Psoas muscle (tissue), 8 donors: ENCODE measurements around the gene VIPR2. TPM values are rescaled to one million over a fixed set of nuclear protein-coding genes. Genes with fewer than 3 reads are reported as not detected.
"Not testable (repeated sequence)": the region's sequence is repeated elsewhere in the genome, so short reads cannot be mapped to it uniquely, and the experiment has no call there.

ENCODE experiments used
- ATAC-seq, 4 donors: fragments of 200-7000 bp; cut with Tn5 transposase; one replicate each; pipeline ENCODE4 v1.9.1; 2020; ENCODE audit warnings: moderate library complexity in 3 of 4, mild to moderate bottlenecking in 2 of 4
- DNase-seq, 2 donors: peaks; one replicate each; pipeline ENCODE4 v3.0.0-alpha.2; 2020
- H3K27ac ChIP-seq: fragments of 200-600 bp; one replicate; pipeline ENCODE4 v1.8.0; 2022
- H3K27me3 ChIP-seq, 3 donors: fragments of 200-600 bp in 1 of 3; one replicate each; pipeline versions ENCODE4 v1.6.1 to v1.8.0; 2013 to 2022; ENCODE audit warnings: low read length in 2 of 3, mild to moderate bottlenecking in 2 of 3, moderate library complexity in 1 of 3; ENCODE audit not compliant: insufficient read depth in 3 of 3
- H3K36me3 ChIP-seq, 2 donors: fragments of 200-600 bp in 1 of 2; one replicate each; pipeline versions ENCODE4 v1.6.1 to v1.8.0; 2013 to 2022; ENCODE audit warnings: low read depth in 1 of 2, mild to moderate bottlenecking in 1 of 2, moderate library complexity in 1 of 2; ENCODE audit not compliant: insufficient read depth in 1 of 2
- H3K4me1 ChIP-seq: fragments of 200-600 bp; one replicate; pipeline ENCODE4 v1.8.0; 2022
- H3K4me3 ChIP-seq: fragments of 200-600 bp; one replicate; pipeline ENCODE4 v1.8.0; 2022; ENCODE audit warnings: mild to moderate bottlenecking
- H3K9me3 ChIP-seq: fragments of 200-600 bp; one replicate; pipeline ENCODE4 v1.8.0; 2022
- WGBS, 3 donors: extraction: QIAGEN DNeasy Blood & Tissue Kit; methylation state at CpG; one replicate each; pipeline versions ENCODE4 v1.1.6 to v1.1.7; 2013; 5-methylcytosine and 5-hydroxymethylcytosine counted together
- intact Hi-C, 2 donors: fragments of 100-400 bp; cut with DNase I; formaldehyde crosslinking; loops; one replicate each; pipeline versions ENCODE4 v1.11.0 to v1.14.2; 2022
- polyA plus RNA-seq, 3 donors: library from polyadenylated mRNA; stranded (reverse); fragments of 200-250 nt; gene quantifications; one replicate each; pipeline ENCODE4 v1.2.3, GENCODE V29; 2013
- total RNA-seq, 4 donors: library from RNA; stranded (reverse); fragmentation: NEBNext Ultra II Directional in 2 of 4; extraction: Animal tissue kit (Norgen Biotek cat#: 25700) in 2 of 4; gene quantifications; one replicate each; pipeline versions ENCODE4 v1.2.1 to v1.2.4, GENCODE V29; 2021 to 2023
- TF ChIP-seq, protein P1 (sequence below): fragments of 200-600 bp; IDR thresholded peaks from one replicate; pipeline ENCODE4 v1.8.0; 2022; ENCODE audit warnings: antibody characterized with exemption
- donor health status: healthy with polysubstance abuse.
- donor health status: DM: no; HTN: no; CAD: no; lungs with moderate emphysema.
- donor health status: Bipolar disorder and iron deficiency.
- donor health status: healthy.
- donor health status: DM: yes; HTN: yes; CAD: no.
- donor health status: DM: no; HTN: no; CAD: no.
- donor health status: DM: no; HTN: no; CAD: no.
- donor health status: DM: yes; HTN: yes; CAD: no.

Gene VIPR2
- total and polyA plus RNA-seq, 7 donors, result 0.60 to 3.6 (median 2.4) TPM

DNA sequence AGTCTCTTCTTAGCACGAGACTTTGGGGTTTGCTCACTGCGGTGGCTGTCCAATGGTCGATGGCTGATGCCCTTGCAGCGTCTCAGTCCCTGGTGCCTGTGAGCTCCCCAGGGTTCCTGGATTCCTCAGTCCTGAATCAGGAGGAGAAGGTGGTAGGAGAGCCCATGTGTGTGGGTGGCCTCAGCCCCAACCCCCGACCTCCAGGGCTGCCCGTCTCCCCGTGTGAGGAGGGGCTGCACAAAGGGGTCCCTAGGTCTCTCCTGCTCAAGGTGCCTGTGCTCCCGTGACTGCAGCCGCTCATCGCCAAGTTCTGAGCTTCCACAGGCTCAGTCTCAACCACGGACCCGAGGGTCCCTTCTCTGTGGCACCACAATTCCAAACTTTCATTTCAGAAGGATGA is 142.9 kb downstream of the VIPR2 start:
- Histone ChIP-seq H3K36me3 (no peaks in the 10 kb centered on the region), H3K4me1 (no peaks in the 10 kb centered on the region), H3K4me3 (no peak overlapping the region), H3K27ac (no peak overlapping the region), H3K9me3 (no peaks in the 10 kb centered on the region), H3K27me3 (peaks cover 0 to 9% (median 3%) of the 10 kb centered on the region in 3 donors)
- TF ChIP-seq, protein P1, sequence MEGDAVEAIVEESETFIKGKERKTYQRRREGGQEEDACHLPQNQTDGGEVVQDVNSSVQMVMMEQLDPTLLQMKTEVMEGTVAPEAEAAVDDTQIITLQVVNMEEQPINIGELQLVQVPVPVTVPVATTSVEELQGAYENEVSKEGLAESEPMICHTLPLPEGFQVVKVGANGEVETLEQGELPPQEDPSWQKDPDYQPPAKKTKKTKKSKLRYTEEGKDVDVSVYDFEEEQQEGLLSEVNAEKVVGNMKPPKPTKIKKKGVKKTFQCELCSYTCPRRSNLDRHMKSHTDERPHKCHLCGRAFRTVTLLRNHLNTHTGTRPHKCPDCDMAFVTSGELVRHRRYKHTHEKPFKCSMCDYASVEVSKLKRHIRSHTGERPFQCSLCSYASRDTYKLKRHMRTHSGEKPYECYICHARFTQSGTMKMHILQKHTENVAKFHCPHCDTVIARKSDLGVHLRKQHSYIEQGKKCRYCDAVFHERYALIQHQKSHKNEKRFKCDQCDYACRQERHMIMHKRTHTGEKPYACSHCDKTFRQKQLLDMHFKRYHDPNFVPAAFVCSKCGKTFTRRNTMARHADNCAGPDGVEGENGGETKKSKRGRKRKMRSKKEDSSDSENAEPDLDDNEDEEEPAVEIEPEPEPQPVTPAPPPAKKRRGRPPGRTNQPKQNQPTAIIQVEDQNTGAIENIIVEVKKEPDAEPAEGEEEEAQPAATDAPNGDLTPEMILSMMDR, result no peak
- intact Hi-C loops, result no loop called here
- DNase-seq (no peak), ATAC-seq (no peak)
- 93 to 94% (median 94%) methylated on average over 12 of the region's 12 CpGs for WGBS, 3 donors

DNA sequence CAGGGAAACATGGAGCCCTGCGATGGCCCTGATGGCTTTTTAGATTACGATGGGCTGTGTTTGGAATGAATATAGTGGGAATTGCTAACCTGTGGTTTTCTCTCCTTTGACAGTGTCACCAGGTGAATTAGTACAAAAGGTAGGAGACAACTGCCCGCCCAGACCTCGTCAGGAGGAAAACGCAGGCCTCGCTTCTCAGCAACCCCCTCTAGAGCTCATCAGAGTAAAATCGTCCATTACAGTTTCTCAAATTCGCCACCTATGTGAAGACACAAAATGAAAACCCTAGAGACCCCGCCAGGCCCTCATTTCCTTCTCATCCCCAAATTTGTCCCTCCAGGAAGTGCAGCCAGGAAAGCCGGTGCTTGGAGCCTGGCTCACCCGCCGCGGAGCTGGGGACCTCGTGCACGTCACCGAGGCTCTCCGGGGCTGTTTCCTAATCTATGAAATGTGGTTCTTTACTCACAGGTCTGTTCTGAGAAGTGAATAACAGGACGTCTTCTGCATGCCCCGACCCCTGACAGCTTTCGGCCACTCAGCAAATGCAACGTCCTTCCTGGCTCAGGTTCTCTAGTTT is 143.7 kb downstream of the VIPR2 start:
- H3K4me1 ChIP-seq, result no peaks in the 10 kb centered on the region
- no peaks in the 10 kb centered on the region for H3K9me3 ChIP-seq
- H3K4me3 ChIP-seq, result no peak overlapping the region
- no peak overlapping the region for H3K27ac ChIP-seq
- intact Hi-C loops, result no loop called here
- H3K27me3 ChIP-seq, result peaks cover 0 to 13% (median 3%) of the 10 kb centered on the region in 3 donors
- WGBS, 3 donors, result 82 to 87% (median 84%) methylated on average over 21 of the region's 21 CpGs
- TF ChIP-seq, protein P1, result no peak
- ATAC-seq, result no peak
- DNase-seq, result no peak
- H3K36me3 ChIP-seq, result no peaks in the 10 kb centered on the region

DNA sequence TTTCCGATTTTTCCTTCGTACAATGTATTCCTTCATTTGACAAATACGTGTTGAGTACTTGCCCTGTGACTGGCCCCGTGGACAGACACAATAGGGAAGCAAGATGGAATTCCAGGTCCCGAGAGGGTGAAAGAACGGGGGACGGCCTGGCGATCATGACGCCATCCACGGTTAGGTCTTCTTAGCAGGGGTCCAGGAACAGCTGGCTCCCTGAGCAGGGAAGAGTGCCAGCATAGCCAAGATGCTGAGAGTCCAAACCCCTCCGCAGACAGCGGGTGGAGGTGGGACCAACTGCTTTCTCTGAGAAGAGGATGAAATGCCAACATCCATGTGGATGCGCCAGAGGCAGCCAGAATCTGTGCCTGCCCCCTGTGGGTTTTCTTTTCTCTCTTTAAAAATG is 144.6 kb downstream of the VIPR2 start:
- intact Hi-C loops, result no loop called here
- H3K9me3 ChIP-seq, result peaks cover 1% of the 10 kb centered on the region

DNA sequence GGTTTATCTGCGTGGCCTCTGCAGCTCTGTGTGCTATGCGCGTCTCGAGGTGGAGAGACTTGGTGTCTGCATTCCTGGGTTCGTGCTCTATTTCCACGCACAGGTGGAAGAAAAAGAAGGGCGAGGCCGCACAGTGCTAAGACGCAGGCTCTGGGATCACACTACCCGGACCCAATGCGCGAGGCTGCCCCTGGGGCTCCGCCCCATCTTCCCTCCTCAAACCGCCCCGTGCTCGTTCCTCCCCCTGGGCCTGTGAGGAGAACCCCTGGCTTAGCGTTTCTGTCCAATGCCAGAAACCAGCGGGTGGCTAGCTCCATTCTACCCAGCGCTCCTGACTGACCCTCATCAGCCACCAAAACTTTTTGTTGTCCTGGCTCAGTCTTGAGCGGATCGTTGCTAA is 145.2 kb downstream of the VIPR2 start:
- intact Hi-C loops, result no loop called here
- DNase-seq, result no peak
- Histone ChIP-seq H3K4me3 (no peak overlapping the region), H3K4me1 (no peaks in the 10 kb centered on the region), H3K27ac (no peak overlapping the region), H3K9me3 (peaks cover 3% of the 10 kb centered on the region), H3K36me3 (no peaks in the 10 kb centered on the region), H3K27me3 (peaks cover 0 to 21% (median 5%) of the 10 kb centered on the region in 3 donors)
- TF ChIP-seq, protein P1, result no peak
- 92 to 95% (median 93%) methylated on average over 21 of the region's 21 CpGs for WGBS, 3 donors
- ATAC-seq, result no peak

More for the DNA sequence above, 144.6 kb downstream of the VIPR2 start:
- no peak overlapping the region for H3K4me3 ChIP-seq
- peaks cover 0 to 15% (median 3%) of the 10 kb centered on the region in 3 donors for H3K27me3 ChIP-seq
- ATAC-seq (no peak), DNase-seq (no peak)
- WGBS, 3 donors, result 65 to 74% (median 69%) methylated on average over 13 of the region's 13 CpGs
- H3K27ac ChIP-seq, result no peak overlapping the region
- H3K4me1 ChIP-seq, result no peaks in the 10 kb centered on the region
- no peaks in the 10 kb centered on the region for H3K36me3 ChIP-seq
- TF ChIP-seq, protein P1, result no peak

DNA sequence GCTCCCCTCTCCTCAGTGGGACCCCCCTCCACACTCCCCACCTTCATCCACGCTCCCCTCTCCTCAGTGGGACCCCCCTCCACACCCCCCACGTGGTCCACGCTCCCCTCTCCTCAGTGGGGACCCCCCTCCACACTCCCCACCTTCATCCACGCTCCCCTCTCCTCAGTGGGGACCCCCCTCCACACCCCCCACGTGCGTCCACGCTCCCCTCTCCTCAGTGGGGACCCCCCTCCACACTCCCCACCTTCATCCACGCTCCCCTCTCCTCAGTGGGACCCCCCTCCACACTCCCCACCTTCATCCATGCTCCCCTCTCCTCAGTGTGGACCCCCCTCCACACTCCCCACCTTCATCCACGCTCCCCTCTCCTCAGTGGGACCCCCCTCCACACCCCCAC is 146.4 kb downstream of the VIPR2 start:
- peaks cover 0 to 32% (median 8%) of the 10 kb centered on the region in 3 donors for H3K27me3 ChIP-seq
- H3K9me3 ChIP-seq, H3K36me3 ChIP-seq, H3K4me3 ChIP-seq, DNase-seq, ATAC-seq, intact Hi-C loops, H3K4me1 ChIP-seq, H3K27ac ChIP-seq: not testable (repeated sequence)
- 67 to 77% (median 75%) methylated on average over 5 to 6 of the region's 9 CpGs for WGBS, 3 donors
